Ammon's horn (tissue), 1 donor: ENCODE results near the gene SSR4.

Experiments
- DNase-seq: peaks from one replicate; pipeline ENCODE4 v3.0.0-alpha.2; 2016; ENCODE audit warnings: low spot score

SSR4 gene

GRCh38 chrX:153780678-153781427 is 13.6 kb upstream of the SSR4 start, which contains the start of gene SRPK3:
TSS of gene SRPK3 (plus strand) at chrX:153781041. CDS start at chrX:153781087, 46 bp downstream.
- no peak for DNase-seq

- no peak for DNase-seq
These were observed 12.9 kb upstream of the SSR4 start for GRCh38 chrX:153781428-153782047.

- DNase-seq, result no peak
These were observed 12.2 kb upstream of the SSR4 start for GRCh38 chrX:153782313-153782712.

DNA sequence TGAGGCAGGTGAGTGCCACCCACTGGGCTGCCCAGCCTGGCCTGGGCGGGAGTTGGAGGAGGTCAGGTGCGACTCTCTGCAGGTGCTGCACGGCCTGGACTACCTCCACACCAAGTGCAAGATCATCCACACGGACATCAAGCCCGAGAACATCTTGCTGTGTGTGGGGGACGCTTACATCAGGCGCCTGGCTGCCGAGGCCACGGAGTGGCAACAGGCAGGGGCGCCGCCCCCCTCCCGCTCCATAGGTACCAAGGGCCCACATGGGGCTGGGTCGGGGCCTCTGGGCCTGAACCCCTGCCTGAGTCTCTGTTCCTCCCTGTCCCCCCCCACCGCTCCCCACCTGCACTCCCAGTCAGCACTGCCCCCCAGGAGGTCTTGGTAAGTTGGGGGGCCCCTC is 11.6 kb upstream of the SSR4 start:
- DNase-seq, result no peak

- no peak for DNase-seq
These were observed 11.0 kb upstream of the SSR4 start for GRCh38 chrX:153783378-153784013.

GRCh38 chrX:153784325-153784967 is 10.0 kb upstream of the SSR4 start:
- DNase-seq, result no peak

GRCh38 chrX:153786669-153787068 is 7.8 kb upstream of the SSR4 start:
- DNase-seq, result no peak

DNA sequence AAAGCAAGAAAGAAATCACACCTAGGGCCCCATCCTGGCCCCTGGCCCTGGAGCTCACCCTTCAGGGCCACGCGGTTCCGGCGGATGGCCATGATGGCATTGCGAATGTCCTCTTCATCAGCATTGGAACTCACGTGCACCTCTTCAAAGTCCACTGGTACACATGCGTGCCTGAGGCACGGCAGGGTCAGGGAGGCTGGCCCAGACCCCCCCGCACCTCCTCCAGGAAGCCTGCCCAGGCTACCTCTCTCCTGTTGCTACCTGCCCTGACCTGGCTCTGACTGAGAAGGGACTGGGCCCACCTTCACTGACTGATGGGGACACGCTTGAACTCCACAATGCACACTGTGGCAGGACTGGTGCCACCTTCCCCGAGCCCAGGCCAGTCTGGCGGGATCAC is 4.8 kb upstream of the SSR4 start:
- no peak for DNase-seq

- no peak for DNase-seq
These were observed 3.2 kb upstream of the SSR4 start for GRCh38 chrX:153791104-153791852.

DNA sequence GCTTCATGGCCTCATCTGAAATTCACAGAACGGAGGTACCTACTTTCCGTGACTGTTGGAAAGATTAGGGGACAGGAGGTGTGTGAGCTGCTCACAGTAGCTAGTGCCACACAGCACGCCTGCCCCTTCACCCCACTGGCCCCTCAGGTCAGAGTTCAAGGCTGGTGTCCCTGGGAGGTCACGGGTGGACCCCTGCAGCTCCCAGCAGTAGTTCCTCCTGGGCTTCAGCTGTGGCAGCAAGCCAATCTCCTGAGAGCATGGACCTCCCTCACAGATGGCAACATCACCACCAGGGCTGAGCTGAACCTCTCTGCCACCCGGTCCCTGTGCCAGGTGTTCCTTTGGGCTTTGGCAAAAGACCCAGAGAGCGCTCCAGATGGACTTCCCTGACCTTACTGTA is 2.1 kb upstream of the SSR4 start:
- no peak for DNase-seq

- no peak for DNase-seq
These were observed 1.2 kb upstream of the SSR4 start for GRCh38 chrX:153793291-153793690.

DNA sequence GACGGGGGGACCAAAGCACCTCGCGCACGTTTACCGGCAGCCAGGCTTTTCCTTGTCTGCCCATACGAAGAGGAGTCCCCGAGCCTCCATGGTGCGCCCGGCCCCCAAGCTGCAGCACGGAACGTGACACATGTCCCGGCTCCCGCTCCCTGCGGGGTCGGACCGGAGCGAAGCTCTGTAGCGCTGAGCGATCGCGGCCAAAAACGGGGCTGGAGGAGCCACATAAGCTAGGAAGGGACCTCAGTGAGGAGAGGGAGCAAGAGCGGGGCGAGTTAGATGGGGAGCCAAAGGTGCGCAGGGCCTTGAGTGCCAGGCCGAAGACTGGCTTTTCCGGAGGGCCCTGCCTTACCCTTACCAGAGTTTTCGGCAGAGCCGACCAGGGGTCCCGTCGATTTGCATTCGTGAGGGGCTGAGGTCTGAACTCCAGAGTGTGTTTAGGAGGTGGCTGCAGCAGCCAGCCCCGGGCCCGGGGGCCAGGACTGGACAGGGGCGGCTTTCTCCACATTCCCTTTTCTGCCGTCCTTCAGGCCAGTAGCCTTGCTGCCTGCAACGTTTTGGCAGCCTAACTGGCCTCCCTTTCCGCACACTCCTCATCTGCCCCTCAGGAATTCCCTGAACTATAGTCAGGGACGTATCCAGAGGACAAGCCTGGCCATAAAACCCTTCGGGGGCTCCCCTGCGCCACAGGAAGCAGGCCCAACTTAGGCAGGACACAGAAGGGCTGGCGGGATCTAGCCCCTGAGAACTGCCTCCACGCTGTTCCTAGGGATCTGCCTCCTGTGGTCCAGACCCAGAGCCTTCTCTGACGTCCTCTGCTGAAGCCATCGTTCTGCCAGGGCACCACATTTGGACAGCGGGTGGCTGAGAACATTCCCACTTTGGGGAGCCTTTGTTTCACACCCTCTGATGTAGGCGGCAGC is 689 bp downstream of the SSR4 start:
- DNase-seq, result no peak

GRCh38 chrX:153797415-153798015 is 3.0 kb downstream of the SSR4 start:
- no peak for DNase-seq

DNA sequence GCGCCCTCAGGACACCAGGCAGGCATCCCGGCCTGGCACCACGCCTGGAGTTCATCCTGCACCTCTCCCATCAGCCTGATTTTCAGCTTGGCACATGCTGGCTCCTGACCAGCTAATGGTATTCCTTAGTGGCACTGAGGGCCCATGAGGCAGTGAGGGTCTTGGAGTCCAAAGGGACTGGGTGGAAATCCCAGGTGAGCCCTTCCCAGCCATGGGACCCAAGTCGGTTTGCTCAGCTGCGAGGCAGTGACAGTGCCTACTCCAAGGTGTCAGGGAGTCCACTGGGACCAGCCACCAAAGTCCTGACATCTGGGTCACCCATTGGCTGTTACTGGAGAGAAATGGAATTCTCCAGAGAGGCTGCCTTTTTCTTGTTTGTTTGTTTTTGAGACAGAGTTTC is 4.9 kb downstream of the SSR4 start:
- no peak for DNase-seq

- DNase-seq, result no peak
These were observed 5.8 kb downstream of the SSR4 start for GRCh38 chrX:153800177-153800722.

GRCh38 chrX:153800746-153801145 is 6.3 kb downstream of the SSR4 start:
- no peak for DNase-seq

- no peak for DNase-seq
These were observed 7.2 kb downstream of the SSR4 start for GRCh38 chrX:153801669-153802068.

DNA sequence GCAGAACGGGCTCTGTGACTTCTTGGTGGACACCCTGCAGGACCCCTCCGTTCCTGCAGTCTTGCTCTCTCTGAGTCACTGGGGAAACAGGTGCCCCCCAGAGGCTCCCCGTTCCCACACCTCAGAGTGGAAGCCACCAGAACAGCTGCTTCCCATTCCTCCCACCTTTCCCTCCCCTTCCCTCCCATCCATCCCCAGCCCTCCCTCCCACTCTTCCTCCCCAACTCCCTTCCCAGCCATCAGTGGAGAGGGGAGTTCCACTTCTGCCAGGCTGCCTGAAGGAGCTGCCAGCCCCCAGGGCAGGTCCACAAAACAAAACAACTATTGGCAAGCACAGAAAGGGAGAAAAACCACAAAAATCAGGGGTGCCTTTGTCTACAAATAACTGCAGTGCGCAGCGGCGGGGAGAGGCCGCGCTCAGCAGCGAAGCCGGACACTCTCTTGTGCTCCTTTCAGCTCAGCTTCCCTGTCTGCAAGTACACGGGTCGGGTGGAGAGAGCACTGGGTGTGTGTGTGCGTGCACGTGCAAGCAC is 8.1 kb downstream of the SSR4 start:
- DNase-seq, result no peak

DNA sequence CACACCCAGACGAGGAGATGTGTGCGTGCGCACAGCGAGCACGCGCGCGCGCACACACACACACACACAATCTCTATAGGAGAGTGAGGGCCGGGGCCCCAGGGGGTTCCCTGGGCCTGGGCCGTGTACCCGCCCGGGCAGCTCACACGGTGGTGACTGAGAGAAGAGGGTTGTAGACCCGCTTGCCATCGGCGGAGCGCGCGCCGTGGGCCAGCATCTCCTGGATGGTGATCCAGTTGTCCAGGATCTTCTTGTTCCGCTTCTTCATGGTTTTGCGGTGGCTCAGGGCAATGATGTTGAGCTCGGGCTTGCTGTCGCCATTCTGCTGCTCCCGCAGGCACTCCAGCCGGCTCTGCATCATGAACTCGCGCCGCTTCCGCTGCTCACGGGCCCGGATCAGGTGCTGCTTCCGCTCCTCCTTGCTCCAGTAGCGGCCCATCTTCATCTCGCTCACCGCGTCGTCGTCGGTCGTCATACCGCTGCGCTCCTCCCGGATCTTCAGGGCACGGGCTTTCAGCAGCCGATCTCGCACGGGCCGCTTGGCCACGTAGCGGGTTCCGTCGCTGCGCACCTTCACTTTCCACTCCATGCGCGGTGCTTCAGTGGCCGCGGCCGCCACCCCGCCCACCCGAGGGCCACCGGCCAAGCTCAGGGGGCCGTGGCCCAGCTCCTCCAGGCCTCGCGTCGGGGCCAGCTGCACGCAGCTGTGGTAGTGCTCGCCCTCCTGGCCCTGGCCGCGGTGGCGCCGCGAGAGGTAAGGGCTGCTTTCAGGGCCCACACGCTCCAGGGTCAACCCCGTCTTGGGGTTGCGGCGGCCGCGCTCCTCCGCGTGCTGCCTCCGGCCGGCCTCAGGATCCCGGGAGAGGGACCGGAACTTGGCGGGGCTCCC is 9.0 kb downstream of the SSR4 start:
- no peak for DNase-seq
